MCF 10A (cell line): Measurements from ENCODE around the gene CRAMP1. TPM values are rescaled to one million over a fixed set of nuclear protein-coding genes. Genes with fewer than 3 reads are reported as not detected.

ENCODE experiments used
- BruUV-seq: library from RNA; stranded (reverse); fragments of 400-500 nt; replicated peaks from 2 replicates; lab custom pipeline; 2021; lab: Mats Ljungman, UMichigan
- CTCF ChIA-PET: fragments of 300-600 bp; sonication (Branson Sonifier 250); formaldehyde crosslinking; extraction: SDS; loops from one replicate; lab custom pipeline; 2021; ENCODE audit warnings: antibody characterized with exemption, inconsistent platforms; lab: Yijun Ruan, JAX
- POLR2A ChIA-PET: fragments of 300-600, 350-650 bp; sonication (Branson Sonifier 250); formaldehyde crosslinking; extraction: SDS; loops from one replicate; lab custom pipeline; 2020; ENCODE audit warnings: antibody characterized with exemption, inconsistent platforms; lab: Yijun Ruan, JAX
- DNase-seq: peaks from one replicate; pipeline ENCODE4 v3.0.0-alpha.2; 2018; ENCODE audit not compliant: unreplicated experiment
- H3K27ac Mint-ChIP-seq: one replicate; pipeline ENCODE4 v1.8.0; 2022; ENCODE audit warnings: mild to moderate bottlenecking, low read depth, mixed read lengths; ENCODE audit not compliant: unreplicated experiment
- H3K27me3 Mint-ChIP-seq: one replicate; pipeline ENCODE4 v1.8.0; 2022; ENCODE audit warnings: mixed read lengths; ENCODE audit not compliant: insufficient read depth, unreplicated experiment
- H3K36me3 Mint-ChIP-seq: one replicate; pipeline ENCODE4 v1.8.0; 2022; ENCODE audit warnings: mild to moderate bottlenecking, moderate library complexity, mixed read lengths; ENCODE audit not compliant: insufficient read depth, unreplicated experiment
- H3K4me1 Mint-ChIP-seq: one replicate; pipeline ENCODE4 v1.8.0; 2022; ENCODE audit warnings: mixed read lengths; ENCODE audit not compliant: insufficient read depth, unreplicated experiment
- H3K4me3 Mint-ChIP-seq: one replicate; pipeline ENCODE4 v1.8.0; 2022; ENCODE audit warnings: mild to moderate bottlenecking, moderate library complexity, mixed read lengths; ENCODE audit not compliant: unreplicated experiment
- H3K9me3 Mint-ChIP-seq: one replicate; pipeline ENCODE4 v1.8.0; 2022; ENCODE audit warnings: mixed read lengths; ENCODE audit not compliant: unreplicated experiment
- CTCF ChIP-seq: fragments of 200-600 bp; IDR thresholded peaks from one replicate; pipeline ENCODE4 v1.8.0; 2022; ENCODE audit warnings: antibody characterized with exemption, mild to moderate bottlenecking; ENCODE audit not compliant: unreplicated experiment
- intact Hi-C: fragments of 100-400 bp; cut with micrococcal nuclease; formaldehyde crosslinking; loops from 2 replicates; pipeline ENCODE4 v1.14.1; 2022
- total RNA-seq: library from RNA; stranded (reverse); gene quantifications from 2 replicates; pipeline ENCODE4 v1.2.3, GENCODE V29; 2022

CRAMP1 gene
- total RNA-seq, 1 experiment from 2014 or later, result 26.3 TPM

- no peak overlapping the region for H3K27ac Mint-ChIP-seq
- H3K36me3 Mint-ChIP-seq, result peaks cover 20% of the 10 kb centered on the region
- intact Hi-C loops, result no loop called here
- no peaks in the 10 kb centered on the region for H3K9me3 Mint-ChIP-seq
- no peak for TF ChIP-seq CTCF
- no peaks in the 10 kb centered on the region for H3K4me1 Mint-ChIP-seq
- no TSS peak for BruUV-seq
- H3K27me3 Mint-ChIP-seq, result no peaks in the 10 kb centered on the region
- no peak for DNase-seq
- H3K4me3 Mint-ChIP-seq, result no peak overlapping the region
- CTCF ChIA-PET, result interaction anchor here (0.6 kb wide), 1 partner anchor 41 kb away, joined by 3 read pairs; no protein-coding TSS in a partner anchor
- POLR2A ChIA-PET, result no interaction called here
Measured at GRCh38 chr16:1565083-1565805, 46.9 kb upstream of the CRAMP1 start.

- Mint-ChIP-seq H3K36me3 (peaks cover 15% of the 10 kb centered on the region), H3K4me1 (no peaks in the 10 kb centered on the region), H3K4me3 (no peak overlapping the region), H3K9me3 (no peaks in the 10 kb centered on the region), H3K27ac (no peak overlapping the region), H3K27me3 (no peaks in the 10 kb centered on the region)
- CTCF ChIA-PET, result no interaction called here
- intact Hi-C loops, result no loop called here
- no peak for TF ChIP-seq CTCF
- no peak for DNase-seq
- BruUV-seq, result no TSS peak
- POLR2A ChIA-PET, result no interaction called here
Measured at GRCh38 chr16:1567988-1568387, 44.2 kb upstream of the CRAMP1 start.

GRCh38 chr16:1571012-1571671 is 41.0 kb upstream of the CRAMP1 start:
- Mint-ChIP-seq H3K27ac (no peak overlapping the region), H3K27me3 (no peaks in the 10 kb centered on the region), H3K9me3 (no peaks in the 10 kb centered on the region), H3K36me3 (peaks cover 10% of the 10 kb centered on the region), H3K4me1 (no peaks in the 10 kb centered on the region), H3K4me3 (no peak overlapping the region)
- ChIA-PET POLR2A (no interaction called here), CTCF (no interaction called here)
- no TSS peak for BruUV-seq
- no peak for TF ChIP-seq CTCF
- no peak for DNase-seq
- intact Hi-C loops, result no loop called here

DNA sequence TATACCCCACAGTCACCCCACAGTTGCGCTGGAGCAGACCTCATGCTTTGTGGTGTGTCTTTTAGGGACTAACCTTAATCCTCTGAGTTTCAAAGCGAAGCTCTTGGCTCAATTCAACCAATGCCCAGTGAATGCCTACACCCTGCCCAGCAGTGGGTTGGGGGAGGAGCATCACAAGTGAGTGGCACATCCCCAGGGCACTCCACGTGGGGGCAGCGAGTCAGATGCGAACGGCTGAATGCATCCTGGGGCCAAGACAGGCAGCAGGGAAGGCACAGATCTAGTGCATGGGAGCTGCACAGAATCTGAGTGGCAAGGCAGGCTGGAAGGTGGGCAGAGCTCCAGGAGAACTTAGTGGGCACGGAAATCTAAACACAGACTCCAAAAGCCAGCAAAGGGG is 39.5 kb upstream of the CRAMP1 start:
- Mint-ChIP-seq H3K27ac (no peak overlapping the region), H3K27me3 (no peaks in the 10 kb centered on the region), H3K4me1 (no peaks in the 10 kb centered on the region), H3K36me3 (peaks cover 19% of the 10 kb centered on the region), H3K4me3 (no peak overlapping the region), H3K9me3 (no peaks in the 10 kb centered on the region)
- POLR2A ChIA-PET, result no interaction called here
- DNase-seq, result no peak
- CTCF ChIA-PET, result no interaction called here
- no peak for TF ChIP-seq CTCF
- no TSS peak for BruUV-seq
- intact Hi-C loops, result no loop called here
